Measurements from ENCODE around the gene CDC25B. TPM values are rescaled to one million over a fixed set of nuclear protein-coding genes. Genes with fewer than 3 reads are reported as not detected.
"Not testable (repeated sequence)": the region's sequence is repeated elsewhere in the genome, so short reads cannot be mapped to it uniquely, and the experiment has no call there.

The CDC25B gene
- total RNA-seq, 3 donors from 2014 or later (not counting 1 experiment from before 2014, with no cell fraction given): 123 to 147 (median 143) TPM

GRCh38 chr20:3843490-3843889 lies 47.4 kb downstream of the CDC25B start:
- 69% methylated on average over 5 of the region's 5 CpGs for WGBS (ENCODE audit: insufficient coverage)
- no peak for TF ChIP-seq CTCF (IDR thresholded peaks at IDR 0.05)
- no peak overlapping the region for H3K27ac Mint-ChIP-seq
- ATAC-seq: no peak
- no peaks in the 10 kb centered on the region for H3K36me3 Mint-ChIP-seq
- Histone ChIP-seq H3K4me3 (ENCODE audit: low read length) (no peak overlapping the region), H3K4me1 (ENCODE audit: control insufficient read depth, insufficient read depth, low read length) (peaks cover 20% of the 10 kb centered on the region), H3K36me3 (ENCODE audit: control insufficient read depth, insufficient read depth, low read length) (no peaks in the 10 kb centered on the region), H3K9me3 (ENCODE audit: control insufficient read depth, insufficient read depth, low read length) (no peaks in the 10 kb centered on the region), H3K27me3 (ENCODE audit: control insufficient read depth, insufficient read depth, low read length) (no peaks in the 10 kb centered on the region), H3K27ac (ENCODE audit: low read length) (no peak overlapping the region)
- DNase-seq: no peak
- no peaks in the 10 kb centered on the region for H3K9me3 Mint-ChIP-seq
- H3K27me3 Mint-ChIP-seq (ENCODE audit: low read depth in 2 of 2): no peaks in the 10 kb centered on the region
- intact Hi-C loops (cut with micrococcal nuclease): no loop called here
- H3K4me1 Mint-ChIP-seq: peaks cover 3 to 17% of the 10 kb centered on the region in 2 donors
- no peak overlapping the region for H3K4me3 Mint-ChIP-seq

DNA sequence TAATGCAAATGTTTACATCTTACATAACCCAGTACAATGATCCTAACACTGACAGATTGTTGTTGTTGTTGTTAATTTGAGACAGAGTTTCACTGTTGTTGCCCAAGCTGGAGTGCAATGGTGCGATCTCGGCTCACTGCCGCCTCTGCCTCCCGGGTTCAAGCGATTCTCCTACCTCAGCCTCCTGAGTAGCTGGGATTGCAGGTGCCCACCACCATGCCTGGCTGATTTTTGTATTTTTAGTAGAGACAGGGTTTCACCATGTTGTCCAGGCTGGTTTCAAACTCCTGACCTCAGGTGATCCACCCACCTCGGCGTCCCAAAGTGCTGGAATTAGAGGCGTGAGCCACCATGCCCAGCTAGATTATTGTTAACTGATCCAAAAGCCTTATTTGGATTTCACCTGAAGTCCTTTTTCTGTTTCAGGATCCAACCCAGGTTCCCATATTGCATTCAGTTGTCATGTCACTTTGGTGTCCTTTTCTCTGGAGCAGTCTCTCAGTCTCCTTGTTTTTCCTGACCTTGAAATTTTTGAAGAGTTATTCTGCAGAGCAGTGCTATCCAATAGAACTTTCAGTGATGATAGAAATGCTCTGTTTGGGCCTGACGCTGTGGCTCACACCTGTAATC lies 48.0 kb downstream of the CDC25B start:
- H3K36me3 Mint-ChIP-seq; H3K9me3 ChIP-seq (ENCODE audit: control insufficient read depth, insufficient read depth, low read length); H3K36me3 ChIP-seq (ENCODE audit: control insufficient read depth, insufficient read depth, low read length); H3K9me3 Mint-ChIP-seq; DNase-seq; H3K27me3 ChIP-seq (ENCODE audit: control insufficient read depth, insufficient read depth, low read length); H3K27ac Mint-ChIP-seq; H3K4me3 Mint-ChIP-seq; intact Hi-C loops (cut with micrococcal nuclease); ATAC-seq; H3K27me3 Mint-ChIP-seq (ENCODE audit: low read depth in 2 of 2); H3K27ac ChIP-seq (ENCODE audit: low read length); H3K4me3 ChIP-seq (ENCODE audit: low read length): not testable (repeated sequence)
- peaks cover 9 to 23% of the 10 kb centered on the region in 2 donors for H3K4me1 Mint-ChIP-seq
- over 99% methylated on average over 9 of the region's 9 CpGs for WGBS (ENCODE audit: insufficient coverage)
- H3K4me1 ChIP-seq (ENCODE audit: control insufficient read depth, insufficient read depth, low read length): peaks cover 22% of the 10 kb centered on the region

GRCh38 chr20:3846378-3846739 lies 50.2 kb downstream of the CDC25B start:
- Histone ChIP-seq H3K4me1 (ENCODE audit: control insufficient read depth, insufficient read depth, low read length) (peaks cover 22% of the 10 kb centered on the region), H3K27ac (ENCODE audit: low read length) (peak overlapping the region; percentile 85), H3K4me3 (ENCODE audit: low read length) (peak overlapping the region; percentile 100), H3K27me3 (ENCODE audit: control insufficient read depth, insufficient read depth, low read length) (no peaks in the 10 kb centered on the region), H3K9me3 (ENCODE audit: control insufficient read depth, insufficient read depth, low read length) (no peaks in the 10 kb centered on the region), H3K36me3 (ENCODE audit: control insufficient read depth, insufficient read depth, low read length) (no peaks in the 10 kb centered on the region)
- no peak for TF ChIP-seq CTCF (IDR thresholded peaks at IDR 0.05)
- Mint-ChIP-seq H3K27me3 (ENCODE audit: low read depth in 2 of 2) (no peaks in the 10 kb centered on the region), H3K4me1 (peaks cover 16 to 31% of the 10 kb centered on the region in 2 donors), H3K27ac (peak overlapping the region; percentile 81 to 89), H3K4me3 (peak overlapping the region; percentile 89), H3K36me3 (no peaks in the 10 kb centered on the region), H3K9me3 (no peaks in the 10 kb centered on the region)
- WGBS (ENCODE audit: insufficient coverage): under 1% methylated on average over 22 of the region's 22 CpGs
- ATAC-seq (no peak), DNase-seq (no peak)
- intact Hi-C loops (cut with micrococcal nuclease): loop anchor here (2.0 to 5.0 kb wide), 2 partner anchors 26 to 49 kb away; partner anchors contain the start of genes AP5S1 and CDC25B

DNA sequence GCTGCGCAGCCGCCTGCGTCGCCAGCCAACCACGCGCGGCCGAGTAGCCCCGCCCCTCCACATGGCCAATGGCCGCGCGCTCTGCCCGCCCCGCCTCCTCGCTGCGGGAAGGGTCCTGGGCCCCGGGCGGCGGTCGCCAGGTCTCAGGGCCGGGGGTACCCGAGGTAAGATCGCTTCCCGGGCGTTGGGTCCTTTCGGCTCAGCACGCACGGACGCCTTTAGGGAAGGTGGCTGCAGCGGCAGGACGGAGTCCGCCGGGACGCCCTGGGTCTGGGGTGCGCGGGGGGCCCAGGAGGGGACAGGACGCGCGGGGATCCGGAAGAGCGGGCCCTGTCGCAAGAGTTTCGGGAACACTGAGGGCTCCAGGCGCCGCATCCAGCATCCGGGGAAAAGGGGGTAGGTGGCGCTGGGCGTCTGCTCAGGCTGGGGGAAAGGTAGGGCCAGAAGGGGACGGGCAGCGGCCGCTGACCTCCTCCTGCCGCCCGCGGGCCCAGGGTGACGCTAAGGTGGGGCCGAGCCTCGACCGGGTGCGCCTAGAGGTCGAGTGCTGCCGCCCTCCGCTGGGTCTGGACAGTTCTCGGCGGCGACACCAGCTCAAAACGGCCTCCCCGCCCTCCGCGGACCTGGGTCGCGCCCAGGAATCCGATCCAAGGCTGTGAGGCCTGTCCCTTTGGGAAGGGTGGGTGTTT lies 50.8 kb downstream of the CDC25B start, which contains the start of gene MAVS:
MAVS (plus strand) TSS at position 95 of the 689 bp plus-strand sequence. CDS start 7,791 bp downstream, outside the sequence.
- peak within 1 kb of the TSS; percentile 85 for H3K27ac ChIP-seq (ENCODE audit: low read length)
- no peak for TF ChIP-seq CTCF (IDR thresholded peaks at IDR 0.05)
- H3K27me3 Mint-ChIP-seq (ENCODE audit: low read depth in 2 of 2): no peaks in the 10 kb centered on the region

More for the DNA sequence above, 50.8 kb downstream of the CDC25B start, which contains the start of gene MAVS:
- peak; percentile 87 to 92 for DNase-seq
- under 1% methylated on average over 72 of the region's 72 CpGs for WGBS (ENCODE audit: insufficient coverage)
- peak; percentile 98 for ATAC-seq
- H3K9me3 ChIP-seq (ENCODE audit: control insufficient read depth, insufficient read depth, low read length): no peaks in the 10 kb centered on the region
- peaks cover 16 to 31% of the 10 kb centered on the region in 2 donors for H3K4me1 Mint-ChIP-seq
- no peaks in the 10 kb centered on the region for H3K9me3 Mint-ChIP-seq
- peak within 1 kb of the TSS; percentile 89 for H3K4me3 Mint-ChIP-seq
- peak within 1 kb of the TSS; percentile 81 to 89 for H3K27ac Mint-ChIP-seq
- intact Hi-C loops (cut with micrococcal nuclease): loop anchor here (2.0 to 5.0 kb wide), 2 partner anchors 26 to 50 kb away; partner anchors contain the start of genes AP5S1 and CDC25B
- H3K27me3 ChIP-seq (ENCODE audit: control insufficient read depth, insufficient read depth, low read length): no peaks in the 10 kb centered on the region
- peaks cover 22% of the 10 kb centered on the region for H3K4me1 ChIP-seq (ENCODE audit: control insufficient read depth, insufficient read depth, low read length)
- no peaks in the 10 kb centered on the region for H3K36me3 ChIP-seq (ENCODE audit: control insufficient read depth, insufficient read depth, low read length)
- H3K4me3 ChIP-seq (ENCODE audit: low read length): peak within 1 kb of the TSS; percentile 100
- H3K36me3 Mint-ChIP-seq: no peaks in the 10 kb centered on the region
